Osteocyte (in vitro differentiated cells): Measurements from ENCODE around the gene TBC1D5. TPM values are rescaled to one million over a fixed set of nuclear protein-coding genes. Genes with fewer than 3 reads are reported as not detected.

Source experiments
- DNase-seq: peaks from one replicate; pipeline ENCODE4 v3.0.0; 2021; ENCODE audit warnings: mixed read lengths; ENCODE audit not compliant: unreplicated experiment; ENCODE audit errors: extremely low spot score
- H3K27ac Mint-ChIP-seq: one replicate; pipeline ENCODE4 v1.8.0; 2021; ENCODE audit warnings: mild to moderate bottlenecking, mixed read lengths; ENCODE audit not compliant: unreplicated experiment
- H3K27me3 Mint-ChIP-seq: one replicate; pipeline ENCODE4 v1.8.0; 2021; ENCODE audit warnings: mixed read lengths; ENCODE audit not compliant: unreplicated experiment
- H3K36me3 Mint-ChIP-seq: one replicate; pipeline ENCODE4 v1.8.0; 2021; ENCODE audit warnings: mixed read lengths; ENCODE audit not compliant: unreplicated experiment
- H3K4me1 Mint-ChIP-seq: one replicate; pipeline ENCODE4 v1.8.0; 2021; ENCODE audit warnings: mixed read lengths; ENCODE audit not compliant: unreplicated experiment
- H3K4me3 Mint-ChIP-seq: one replicate; pipeline ENCODE4 v1.8.0; 2021; ENCODE audit warnings: mild to moderate bottlenecking, moderate library complexity, mixed read lengths; ENCODE audit not compliant: unreplicated experiment
- H3K9me3 Mint-ChIP-seq: one replicate; pipeline ENCODE4 v1.8.0; 2021; ENCODE audit warnings: mixed read lengths; ENCODE audit not compliant: unreplicated experiment
- total RNA-seq: library from RNA; stranded (reverse); gene quantifications from 2 replicates; pipeline ENCODE4 v1.2.1, GENCODE V29; 2021
- TF ChIP-seq, protein P1 (sequence below): fragments of 200-600 bp; sonication (generic); IDR thresholded peaks from 2 replicates; pipeline ENCODE4 v1.5.0; 2021; ENCODE audit warnings: antibody characterized with exemption, mild to moderate bottlenecking, moderate library complexity

The TBC1D5 gene
- total RNA-seq, 1 donor from 2014 or later: 69.2 TPM

DNA sequence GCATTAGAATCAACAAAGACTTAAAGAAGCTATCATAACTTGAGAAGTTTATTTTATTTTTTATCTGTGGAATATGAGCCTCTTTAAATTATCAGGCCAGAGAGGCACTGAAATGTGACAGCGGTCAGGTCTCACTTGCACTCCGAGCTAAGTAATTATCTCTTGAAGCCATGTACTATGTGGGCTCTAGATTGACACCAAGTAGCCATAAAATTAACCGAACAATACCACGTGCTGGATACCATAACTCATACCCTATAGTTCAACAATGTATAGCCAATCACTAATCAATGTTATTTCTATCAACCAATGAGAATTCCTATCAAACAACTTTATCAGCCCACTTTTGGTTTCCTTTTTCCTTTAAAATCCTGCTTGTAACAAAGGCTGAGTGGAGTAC lies 299.3 kb downstream of the TBC1D5 start:
- no peak overlapping the region for H3K4me3 Mint-ChIP-seq
- no peaks in the 10 kb centered on the region for H3K27me3 Mint-ChIP-seq
- peaks cover 5% of the 10 kb centered on the region for H3K36me3 Mint-ChIP-seq
- TF ChIP-seq, protein P1, sequence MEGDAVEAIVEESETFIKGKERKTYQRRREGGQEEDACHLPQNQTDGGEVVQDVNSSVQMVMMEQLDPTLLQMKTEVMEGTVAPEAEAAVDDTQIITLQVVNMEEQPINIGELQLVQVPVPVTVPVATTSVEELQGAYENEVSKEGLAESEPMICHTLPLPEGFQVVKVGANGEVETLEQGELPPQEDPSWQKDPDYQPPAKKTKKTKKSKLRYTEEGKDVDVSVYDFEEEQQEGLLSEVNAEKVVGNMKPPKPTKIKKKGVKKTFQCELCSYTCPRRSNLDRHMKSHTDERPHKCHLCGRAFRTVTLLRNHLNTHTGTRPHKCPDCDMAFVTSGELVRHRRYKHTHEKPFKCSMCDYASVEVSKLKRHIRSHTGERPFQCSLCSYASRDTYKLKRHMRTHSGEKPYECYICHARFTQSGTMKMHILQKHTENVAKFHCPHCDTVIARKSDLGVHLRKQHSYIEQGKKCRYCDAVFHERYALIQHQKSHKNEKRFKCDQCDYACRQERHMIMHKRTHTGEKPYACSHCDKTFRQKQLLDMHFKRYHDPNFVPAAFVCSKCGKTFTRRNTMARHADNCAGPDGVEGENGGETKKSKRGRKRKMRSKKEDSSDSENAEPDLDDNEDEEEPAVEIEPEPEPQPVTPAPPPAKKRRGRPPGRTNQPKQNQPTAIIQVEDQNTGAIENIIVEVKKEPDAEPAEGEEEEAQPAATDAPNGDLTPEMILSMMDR: no peak
- no peak overlapping the region for H3K27ac Mint-ChIP-seq
- H3K4me1 Mint-ChIP-seq: peaks cover 6% of the 10 kb centered on the region
- no peak for DNase-seq
- no peaks in the 10 kb centered on the region for H3K9me3 Mint-ChIP-seq

- no peak for DNase-seq
- TF ChIP-seq, protein P1: no peak
- Mint-ChIP-seq H3K9me3 (no peaks in the 10 kb centered on the region), H3K27me3 (no peaks in the 10 kb centered on the region), H3K4me1 (peaks cover 6% of the 10 kb centered on the region), H3K4me3 (no peak overlapping the region), H3K27ac (no peak overlapping the region), H3K36me3 (peaks cover 3% of the 10 kb centered on the region)
These were observed 299.9 kb downstream of the TBC1D5 start for GRCh38 chr3:17442332-17443049.

- TF ChIP-seq, protein P1: no peak
- Mint-ChIP-seq H3K9me3 (no peaks in the 10 kb centered on the region), H3K36me3 (no peaks in the 10 kb centered on the region), H3K27me3 (no peaks in the 10 kb centered on the region), H3K4me3 (no peak overlapping the region), H3K4me1 (peaks cover 9% of the 10 kb centered on the region), H3K27ac (no peak overlapping the region)
- no peak for DNase-seq
These were observed 308.6 kb downstream of the TBC1D5 start for GRCh38 chr3:17433876-17434275.

- Mint-ChIP-seq H3K27ac (no peak overlapping the region), H3K9me3 (no peaks in the 10 kb centered on the region), H3K4me3 (no peak overlapping the region), H3K4me1 (peaks cover 9% of the 10 kb centered on the region), H3K27me3 (no peaks in the 10 kb centered on the region), H3K36me3 (no peaks in the 10 kb centered on the region)
- TF ChIP-seq, protein P1: no peak
- DNase-seq: no peak
These were observed 310.2 kb downstream of the TBC1D5 start for GRCh38 chr3:17432236-17432635.

- no peaks in the 10 kb centered on the region for H3K36me3 Mint-ChIP-seq
- no peaks in the 10 kb centered on the region for H3K9me3 Mint-ChIP-seq
- H3K27me3 Mint-ChIP-seq: no peaks in the 10 kb centered on the region
- no peak for DNase-seq
- H3K4me3 Mint-ChIP-seq: no peak overlapping the region
- peak overlapping the region; percentile 42 for H3K27ac Mint-ChIP-seq
- TF ChIP-seq, protein P1: no peak
- H3K4me1 Mint-ChIP-seq: peaks cover 9% of the 10 kb centered on the region
These were observed 310.9 kb downstream of the TBC1D5 start for GRCh38 chr3:17431484-17432045.
